Measurements from ENCODE around the gene MXRA7.
"Not testable (repeated sequence)": the region's sequence is repeated elsewhere in the genome, so short reads cannot be mapped to it uniquely, and the experiment has no call there.

MXRA7 gene

DNA sequence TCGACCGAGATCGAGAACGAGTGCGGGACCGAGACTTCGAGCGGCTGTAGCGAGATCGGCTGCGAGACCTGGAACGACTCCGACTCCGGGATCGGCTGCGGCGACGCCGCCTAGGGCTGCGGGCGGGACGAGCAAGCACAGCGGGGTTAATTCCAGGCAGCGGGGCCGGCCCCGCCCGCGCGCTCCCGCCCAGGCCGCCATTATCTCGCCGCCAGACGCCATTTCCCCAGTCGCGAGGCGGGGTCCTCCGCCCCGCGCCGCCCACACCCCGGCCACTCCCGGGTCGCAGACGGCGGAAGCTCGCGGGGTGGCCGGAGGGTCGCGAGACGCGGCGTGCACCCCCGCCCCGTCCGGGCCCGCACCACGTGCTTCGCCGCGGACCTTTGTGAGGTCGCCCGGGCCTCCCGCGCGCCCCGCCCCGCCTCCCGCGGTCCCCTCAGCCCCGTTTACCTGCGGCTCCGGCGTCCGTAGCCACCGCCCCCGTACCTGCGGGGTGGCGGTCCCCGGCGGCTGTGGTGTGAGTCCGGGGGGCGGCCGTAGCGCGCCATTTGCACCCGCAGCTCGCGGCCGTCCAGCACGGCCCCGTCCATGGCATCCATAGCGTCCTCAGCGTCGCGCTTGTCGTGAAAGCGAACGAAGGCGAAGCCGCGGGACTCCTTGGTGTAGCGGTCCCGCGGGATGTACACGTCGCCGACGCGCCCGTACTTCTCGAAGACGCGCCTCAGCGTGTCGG, 25.8 kb upstream of the MXRA7 start:
- peak overlapping the region; percentile 97 for H3K4me3 ChIP-seq (ENCODE audit: low read length)
- DNase-seq (ENCODE audit: low read depth, low spot score): no peak

DNA sequence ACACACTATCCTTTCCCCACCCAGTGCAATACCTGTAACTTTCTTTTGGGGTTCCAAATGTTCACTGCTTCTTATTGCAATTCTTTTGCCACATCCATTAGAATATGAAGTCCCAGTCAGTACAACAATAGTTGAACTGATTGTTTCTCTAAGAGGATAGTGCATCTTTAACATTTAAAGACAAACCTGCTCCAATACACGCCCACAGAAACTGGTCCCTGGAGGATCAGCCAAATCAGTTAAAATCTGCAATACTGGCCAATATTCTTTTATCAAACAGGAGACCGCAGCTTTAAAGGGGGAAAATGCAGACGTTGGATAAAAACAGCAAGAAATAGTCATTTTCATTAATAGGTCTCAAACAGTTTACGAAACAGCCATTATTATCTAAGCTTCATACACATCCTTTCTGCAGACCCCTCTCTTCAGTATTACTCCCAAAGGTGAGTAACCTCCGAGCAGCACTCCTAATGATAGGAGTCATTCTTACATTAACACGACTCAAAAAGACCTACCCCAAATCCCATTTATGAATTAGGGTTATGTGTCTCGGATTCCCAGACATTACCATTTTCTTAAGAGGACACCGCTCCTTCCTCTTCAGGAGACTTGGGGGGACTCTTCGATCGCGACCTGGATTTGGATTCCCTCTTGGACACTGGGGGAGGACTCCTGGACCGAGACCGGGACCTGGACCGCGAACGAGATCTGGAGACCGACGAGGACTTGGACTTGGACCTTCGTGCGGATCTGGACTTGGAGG, 25.0 kb upstream of the MXRA7 start:
- no peak for DNase-seq (ENCODE audit: low read depth, low spot score)

GRCh38 chr17:76735006-76735405, 24.2 kb upstream of the MXRA7 start:
- DNase-seq (ENCODE audit: low read depth, low spot score): no peak
- peak overlapping the region; percentile 97 for H3K4me3 ChIP-seq (ENCODE audit: low read length)

More for the DNA sequence above, 25.0 kb upstream of the MXRA7 start:
- H3K4me3 ChIP-seq (ENCODE audit: low read length): peak overlapping the region; percentile 97

- no peak for DNase-seq (ENCODE audit: low read depth, low spot score)
- H3K4me3 ChIP-seq (ENCODE audit: low read length): peak overlapping the region; percentile 97
Measured at GRCh38 chr17:76734080-76734840, 23.5 kb upstream of the MXRA7 start.

GRCh38 chr17:76733618-76733957, 22.8 kb upstream of the MXRA7 start:
- DNase-seq (ENCODE audit: low read depth, low spot score): no peak
- H3K4me3 ChIP-seq (ENCODE audit: low read length): no peak overlapping the region

GRCh38 chr17:76732734-76733617, 22.2 kb upstream of the MXRA7 start:
- H3K4me3 ChIP-seq (ENCODE audit: low read length): no peak overlapping the region
- no peak for DNase-seq (ENCODE audit: low read depth, low spot score)

GRCh38 chr17:76731800-76732733, 21.3 kb upstream of the MXRA7 start:
- not testable (repeated sequence) for H3K4me3 ChIP-seq (ENCODE audit: low read length); DNase-seq (ENCODE audit: low read depth, low spot score)

- H3K4me3 ChIP-seq (ENCODE audit: low read length): peak overlapping the region; percentile 84
- DNase-seq (ENCODE audit: low read depth, low spot score): no peak
Measured at GRCh38 chr17:76727745-76728456, 17.1 kb upstream of the MXRA7 start.

DNA sequence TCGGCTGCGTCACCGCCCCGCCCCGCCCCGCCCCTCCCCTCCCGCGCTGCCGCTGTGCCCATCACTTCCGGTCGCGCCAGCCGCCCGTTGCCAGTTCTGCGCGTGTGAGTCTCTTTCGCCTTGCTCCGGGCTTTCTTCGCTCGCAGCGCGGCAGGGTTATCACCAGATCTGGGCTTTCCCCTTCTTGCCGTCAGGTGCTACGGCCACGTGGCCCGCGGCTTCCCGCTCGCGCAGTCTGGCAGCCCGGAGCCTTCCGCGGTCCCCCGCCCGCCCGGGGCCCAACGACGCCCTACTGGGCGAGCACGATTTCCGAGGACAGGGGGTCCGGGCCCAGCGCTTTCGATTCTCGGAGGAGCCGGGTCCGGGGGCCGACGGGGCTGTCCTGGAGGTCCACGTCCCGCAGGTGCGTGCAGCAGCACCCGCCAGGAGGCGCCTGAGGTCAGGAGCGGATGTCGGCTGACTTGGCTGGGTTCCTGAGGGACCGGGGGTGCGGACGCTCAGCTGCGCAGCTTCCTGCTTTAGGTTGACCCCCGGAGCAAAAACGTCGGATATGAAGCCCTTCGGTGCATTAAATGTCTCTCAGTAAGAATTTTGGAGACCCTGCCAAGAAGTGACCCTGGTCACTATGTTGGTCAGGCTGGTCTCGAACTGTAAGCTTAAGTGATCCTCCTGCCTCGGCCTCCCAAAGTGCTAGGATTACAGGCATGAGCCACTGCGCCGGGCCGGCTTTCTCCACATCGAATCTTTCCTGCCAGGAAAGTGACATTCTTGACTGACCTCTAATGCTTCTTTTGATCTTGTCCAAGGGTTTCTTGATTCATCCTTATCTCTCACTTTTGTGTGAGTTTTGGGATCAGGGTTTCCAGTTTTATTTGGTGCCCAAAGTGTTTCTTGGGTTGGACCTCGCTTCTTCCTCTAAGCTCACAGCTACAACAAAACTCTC, 16.3 kb upstream of the MXRA7 start, which contains the start of gene METTL23:
Gene METTL23, plus strand, starts transcription at position 64 of the 943 bp plus-strand sequence. CDS start 2,872 bp downstream, outside the sequence.
- DNase-seq (ENCODE audit: low read depth, low spot score): no peak
- peak within 1 kb of the TSS; percentile 84 for H3K4me3 ChIP-seq (ENCODE audit: low read length)

- H3K4me3 ChIP-seq (ENCODE audit: low read length): peak within 1 kb of the TSS; percentile 84
- peak; percentile 97 for DNase-seq (ENCODE audit: low read depth, low spot score)
Measured at GRCh38 chr17:76726231-76726775, 15.5 kb upstream of the MXRA7 start, which contains the start of gene JMJD6. Gene JMJD6, minus strand, starts transcription at chr17:76726606. Its CDS starts 131 bp downstream, at chr17:76726475.

- H3K4me3 ChIP-seq (ENCODE audit: low read length): peak overlapping the region; percentile 84
- DNase-seq (ENCODE audit: low read depth, low spot score): no peak
Measured at GRCh38 chr17:76725580-76726230, 14.9 kb upstream of the MXRA7 start.

- no peak for DNase-seq (ENCODE audit: low read depth, low spot score)
- no peak overlapping the region for H3K4me3 ChIP-seq (ENCODE audit: low read length)
Measured at GRCh38 chr17:76723812-76724211, 13.0 kb upstream of the MXRA7 start.

DNA sequence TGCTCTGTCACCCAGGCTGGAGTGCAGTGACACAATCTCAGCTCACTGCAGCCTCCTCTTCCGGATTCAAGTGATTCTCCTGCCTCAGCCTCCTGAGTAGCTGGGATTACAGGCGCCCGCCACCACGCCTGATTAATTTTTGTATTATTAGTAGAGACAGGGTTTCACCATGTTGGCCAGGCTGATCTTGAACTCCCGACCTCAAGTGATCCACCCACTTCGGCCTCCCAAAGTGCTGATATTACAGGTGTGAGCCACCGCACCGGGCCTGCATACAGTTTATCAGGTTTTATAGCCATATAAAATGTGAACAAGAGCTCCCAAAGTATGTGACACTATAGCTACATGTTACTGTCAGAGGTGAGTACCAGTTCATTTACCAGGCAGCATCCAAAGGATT, 12.2 kb upstream of the MXRA7 start:
- not testable (repeated sequence) for DNase-seq (ENCODE audit: low read depth, low spot score); H3K4me3 ChIP-seq (ENCODE audit: low read length)

DNA sequence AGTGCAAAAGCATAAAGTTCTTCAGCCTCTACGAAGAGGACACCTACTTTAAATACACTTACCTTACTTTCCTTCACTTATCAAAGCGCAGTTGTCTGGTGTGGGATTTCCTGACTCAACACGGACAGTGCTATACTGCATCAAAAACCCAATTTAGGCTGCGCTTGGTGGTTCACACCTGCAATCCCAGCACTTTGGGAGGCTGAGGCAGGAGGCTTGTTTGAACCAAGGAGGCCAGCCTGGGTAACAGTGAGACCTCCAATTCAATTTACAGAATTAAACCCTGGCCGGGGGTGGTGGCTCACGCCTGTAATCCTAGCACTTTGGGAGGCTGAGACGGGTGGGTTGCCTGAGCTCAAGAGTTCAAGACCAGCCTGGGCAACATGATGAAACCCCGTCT, 11.5 kb upstream of the MXRA7 start:
- no peak overlapping the region for H3K4me3 ChIP-seq (ENCODE audit: low read length)
- no peak for DNase-seq (ENCODE audit: low read depth, low spot score)

- H3K4me3 ChIP-seq (ENCODE audit: low read length): no peak overlapping the region
- DNase-seq (ENCODE audit: low read depth, low spot score): no peak
Measured at GRCh38 chr17:76721463-76721862, 10.7 kb upstream of the MXRA7 start.
